HEK293 (cell line): ENCODE data around the gene ZNF821.

ENCODE experiments used
- CTCF ChIA-PET: fragments of 350-600 bp; formaldehyde crosslinking; extraction: SDS; loops from one replicate; lab custom pipeline; 2021; ENCODE audit warnings: antibody characterized with exemption; lab: Yijun Ruan, JAX
- POLR2A ChIA-PET: fragments of 300-600 bp; formaldehyde crosslinking; extraction: SDS; loops from one replicate; lab custom pipeline; 2020; ENCODE audit warnings: antibody characterized with exemption, inconsistent platforms; lab: Yijun Ruan, JAX
- H3K27ac ChIP-seq: fragments of 200-500 bp; sonication (Bioruptor generic); 2 replicates; pipeline ENCODE4 v1.5.1; 2014; ENCODE audit warnings: low read depth, low read length, control low read depth, inconsistent platforms; ENCODE audit errors: extremely low read depth
- H3K36me3 ChIP-seq, 2 experiments: fragments of 200-500 bp in 1 of 2; sonication (Bioruptor generic) in 1 of 2; 1 replicate in 1 of 2; 2 replicates in 1 of 2; pipeline ENCODE4 v1.5.1; 2014 to 2017; ENCODE audit warnings: inconsistent platforms in 2 of 2, low read length in 2 of 2; ENCODE audit not compliant: control insufficient read depth in 2 of 2, insufficient read depth in 1 of 2
- H3K4me1 ChIP-seq: fragments of 200-500 bp; sonication (Bioruptor generic); 2 replicates; pipeline ENCODE4 v1.5.1; 2014; ENCODE audit warnings: mild to moderate bottlenecking, low read length, inconsistent platforms; ENCODE audit not compliant: control insufficient read depth, insufficient read depth
- H3K4me3 ChIP-seq: 2 replicates; pipeline ENCODE4 v1.5.1; 2011; ENCODE audit warnings: low read depth, mild to moderate bottlenecking, control low read depth, low read length, moderate library complexity
- H3K9me3 ChIP-seq: fragments of 200-500 bp; sonication (Bioruptor generic); 2 replicates; pipeline ENCODE4 v1.5.1; 2014; ENCODE audit warnings: low read depth, low read length, inconsistent platforms; ENCODE audit not compliant: control insufficient read depth, insufficient read depth
- GFI1B ChIP-seq: fragments of 450-650 bp; formaldehyde crosslinking; IDR thresholded peaks from 2 replicates; pipeline ENCODE4 v1.5.1; 2016; ENCODE audit warnings: missing biosample characterization, missing genetic modification characterization
- HOXD13 ChIP-seq: sonication (generic); formaldehyde crosslinking; IDR thresholded peaks from 2 replicates; pipeline ENCODE4 v1.8.0; 2022; ENCODE audit warnings: missing genetic modification reagents, borderline replicate concordance
- TSHZ1 ChIP-seq: fragments of 450-650 bp; formaldehyde crosslinking; IDR thresholded peaks from 2 replicates; pipeline ENCODE4 v1.5.1; 2016; ENCODE audit warnings: missing biosample characterization, missing genetic modification characterization, borderline replicate concordance
- ZBTB1 ChIP-seq: fragments of 450-650 bp; formaldehyde crosslinking; IDR thresholded peaks from 2 replicates; pipeline ENCODE4 v1.5.1; 2016; ENCODE audit warnings: missing biosample characterization, missing genetic modification characterization
- ZBTB11 ChIP-seq: fragments of 450-650 bp; formaldehyde crosslinking; conservative IDR thresholded peaks from 2 replicates; pipeline ENCODE4 v1.5.1; 2016; ENCODE audit warnings: low read depth, missing biosample characterization, missing genetic modification characterization
- ZBTB49 ChIP-seq: fragments of 450-650 bp; formaldehyde crosslinking; IDR thresholded peaks from 2 replicates; pipeline ENCODE4 v1.5.1; 2016; ENCODE audit warnings: missing biosample characterization, missing genetic modification characterization, low read depth
- ZNF19 ChIP-seq: fragments of 450-650 bp; formaldehyde crosslinking; IDR thresholded peaks from 2 replicates; pipeline ENCODE4; 2016; ENCODE audit warnings: missing biosample characterization, missing genetic modification characterization, low read depth
- ZNF558 ChIP-seq: fragments of 450-650 bp; formaldehyde crosslinking; IDR thresholded peaks from 2 replicates; pipeline ENCODE4 v1.5.1; 2016; ENCODE audit warnings: missing biosample characterization, missing genetic modification characterization
- ZNF600 ChIP-seq: fragments of 450-650 bp; formaldehyde crosslinking; IDR thresholded peaks from 2 replicates; pipeline ENCODE4 v1.5.1; 2016; ENCODE audit warnings: missing biosample characterization, missing genetic modification characterization
- ZNF629 ChIP-seq: fragments of 450-650 bp; formaldehyde crosslinking; IDR thresholded peaks from 2 replicates; pipeline ENCODE4 v1.5.1; 2017; ENCODE audit warnings: missing biosample characterization, missing genetic modification characterization
- ZNF670 ChIP-seq: fragments of 450-650 bp; formaldehyde crosslinking; IDR thresholded peaks from 2 replicates; pipeline ENCODE4 v1.5.1; 2016; ENCODE audit warnings: missing biosample characterization, missing genetic modification characterization, low read depth
- ZXDB ChIP-seq: fragments of 450-650 bp; formaldehyde crosslinking; IDR thresholded peaks from 2 replicates; pipeline ENCODE4 v1.5.1; 2016; ENCODE audit warnings: missing biosample characterization, missing genetic modification characterization
- TF ChIP-seq, protein P1 (sequence below): fragments of 450-650 bp; formaldehyde crosslinking; IDR thresholded peaks from 2 replicates; pipeline ENCODE4 v1.5.1; 2016; ENCODE audit warnings: missing biosample characterization, missing genetic modification characterization

The ZNF821 gene

DNA sequence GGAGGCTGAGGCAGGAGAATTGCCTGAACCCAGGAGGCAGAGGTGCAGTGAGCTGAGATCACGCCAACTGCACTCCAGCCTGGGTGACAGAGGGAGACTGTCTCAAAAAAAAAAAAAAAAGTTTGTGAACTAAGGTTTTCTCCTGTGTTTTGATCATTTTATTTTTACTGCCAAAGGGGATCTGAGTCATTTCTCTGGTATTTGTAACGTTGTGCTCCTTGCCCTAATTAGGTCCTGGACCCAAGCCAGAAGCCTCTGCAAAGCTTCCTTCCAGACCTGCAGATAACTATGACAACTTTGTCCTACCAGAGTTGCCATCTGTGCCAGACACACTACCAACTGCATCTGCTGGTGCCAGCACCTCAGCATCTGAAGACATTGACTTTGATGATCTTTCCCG, 43.4 kb upstream of the ZNF821 start (continued):
- TF ChIP-seq TSHZ1 (tag by site-specific recombination) (no peak), ZXDB (peak; percentile 71), ZBTB49 (tag by site-specific recombination) (no peak), HOXD13 (CRISPR knock-in tag) (no peak), ZNF629 (tag by site-specific recombination) (peak; percentile 68), ZNF670 (tag by site-specific recombination) (no peak), ZBTB11 (tag by site-specific recombination) (no peak), ZBTB1 (no peak), ZNF600 (tag by site-specific recombination) (0 out of 2 replicates have a peak, but pooled peaks have one; percentile 49)
- TF ChIP-seq, protein P1, sequence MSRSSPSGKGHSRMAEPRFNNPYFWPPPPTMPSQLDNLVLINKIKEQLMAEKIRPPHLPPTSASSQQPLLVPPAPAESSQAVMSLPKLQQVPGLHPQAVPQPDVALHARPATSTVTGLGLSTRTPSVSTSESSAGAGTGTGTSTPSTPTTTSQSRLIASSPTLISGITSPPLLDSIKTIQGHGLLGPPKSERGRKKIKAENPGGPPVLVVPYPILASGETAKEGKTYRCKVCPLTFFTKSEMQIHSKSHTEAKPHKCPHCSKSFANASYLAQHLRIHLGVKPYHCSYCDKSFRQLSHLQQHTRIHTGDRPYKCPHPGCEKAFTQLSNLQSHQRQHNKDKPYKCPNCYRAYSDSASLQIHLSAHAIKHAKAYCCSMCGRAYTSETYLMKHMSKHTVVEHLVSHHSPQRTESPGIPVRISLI (tag by site-specific recombination): peak; percentile 81; the same call in 1 of the 2 replicates

- Histone ChIP-seq H3K9me3 (no peaks in the 10 kb centered on the region), H3K4me1 (peaks cover 16% of the 10 kb centered on the region; the same call in 1 of the 2 replicates), H3K36me3 (peaks cover 51 to 97% of the 10 kb centered on the region in 2 experiments), H3K27ac (no peak overlapping the region), H3K4me3 (no peak overlapping the region)
- CTCF ChIA-PET: interaction anchor here (1.1 kb wide), 2 partner anchors 11 to 37 kb away, joined by 4 to 6 read pairs; no protein-coding TSS in a partner anchor
- POLR2A ChIA-PET: interaction anchor here (1.0 kb wide), 1 partner anchor 28 kb away, joined by 4 read pairs; no protein-coding TSS in a partner anchor
- TF ChIP-seq ZNF558 (no peak), ZNF19 (tag by site-specific recombination) (no peak), GFI1B (tag by site-specific recombination) (no peak)
Measured at GRCh38 chr16:71924710-71925109, 40.7 kb upstream of the ZNF821 start.
